CD4-positive, alpha-beta T cell (primary cell): ENCODE results near the gene SYT15. TPM values are rescaled to one million over a fixed set of nuclear protein-coding genes. Genes with fewer than 3 reads are reported as not detected.

Source experiments
- ATAC-seq: fragments of 200-7000 bp; cut with Tn5 transposase; one replicate; pipeline ENCODE4 v1.10.0; 2022; ENCODE audit warnings: mild to moderate bottlenecking; ENCODE audit not compliant: poor library complexity
- CTCF ChIA-PET: fragments of 350-600 bp; sonication (Branson Sonifier 250); formaldehyde crosslinking; loops from one replicate; lab custom pipeline; 2021; ENCODE audit warnings: antibody characterized with exemption, inconsistent platforms; lab: Charles Lee
- POLR2A ChIA-PET: fragments of 350-600 bp; sonication (Branson Sonifier 250); formaldehyde crosslinking; loops from one replicate; lab custom pipeline; 2021; ENCODE audit warnings: antibody characterized with exemption, inconsistent platforms; lab: Charles Lee
- DNase-seq, 14 experiments: peaks; one replicate each; pipeline ENCODE4 v3.0.0-alpha.2; 2013 to 2020; ENCODE audit warnings: mixed read lengths in 2 of 14
- H3K27ac ChIP-seq, 2 donors: one replicate each; pipeline versions ENCODE4 v1.5.1 to v1.7.0; 2013; ENCODE audit warnings: low read length in 2 of 2, low read depth in 1 of 2, mild to moderate bottlenecking in 1 of 2
- H3K27me3 ChIP-seq, 2 experiments: 1 replicate in 1 of 2; 2 replicates in 1 of 2; pipeline versions ENCODE4 v1.6.1 to v1.7.0; 2013; ENCODE audit warnings: low read length in 2 of 2, control low read depth in 1 of 2, mild to moderate bottlenecking in 1 of 2, moderate library complexity in 1 of 2; ENCODE audit not compliant: insufficient read depth in 2 of 2, control insufficient read depth in 1 of 2
- H3K36me3 ChIP-seq: one replicate; pipeline ENCODE4 v1.6.1; 2013; ENCODE audit warnings: low read length, control low read depth; ENCODE audit not compliant: insufficient read depth
- H3K4me1 ChIP-seq: one replicate; pipeline ENCODE4 v1.6.1; 2013; ENCODE audit warnings: low read length, control low read depth; ENCODE audit not compliant: insufficient read depth
- H3K4me3 ChIP-seq: one replicate; pipeline ENCODE4 v1.5.1; 2013; ENCODE audit warnings: mild to moderate bottlenecking, low read length, moderate library complexity
- H3K9me3 ChIP-seq, 2 experiments: 1 replicate in 1 of 2; 2 replicates in 1 of 2; pipeline versions ENCODE4 v1.6.1 to v1.7.0; 2013; ENCODE audit warnings: low read length in 2 of 2, mild to moderate bottlenecking in 2 of 2, control low read depth in 1 of 2, moderate library complexity in 1 of 2; ENCODE audit not compliant: control insufficient read depth in 1 of 2, insufficient read depth in 1 of 2
- H3K27ac Mint-ChIP-seq: one replicate; pipeline ENCODE4 v1.8.0; 2020; ENCODE audit warnings: mixed read lengths
- H3K27me3 Mint-ChIP-seq: one replicate; pipeline ENCODE4 v1.8.0; 2021; ENCODE audit warnings: mixed read lengths
- H3K36me3 Mint-ChIP-seq: one replicate; pipeline ENCODE4 v1.8.0; 2021; ENCODE audit warnings: low read depth, mixed read lengths
- H3K4me1 Mint-ChIP-seq: one replicate; pipeline ENCODE4 v1.8.0; 2021; ENCODE audit warnings: low read depth, mixed read lengths
- H3K4me3 Mint-ChIP-seq: one replicate; pipeline ENCODE4 v1.8.0; 2020; ENCODE audit warnings: mild to moderate bottlenecking, mixed read lengths
- H3K9me3 Mint-ChIP-seq: one replicate; pipeline ENCODE4 v1.8.0; 2020; ENCODE audit warnings: mixed read lengths
- intact Hi-C, 2 experiments: fragments of 100-400 bp; cut with DNase I in 1 of 2; cut with micrococcal nuclease in 1 of 2; formaldehyde crosslinking; loops; one replicate each; pipeline versions ENCODE4 v1.15.1 to v1.9.0; 2023 to 2025; cut with DNase I, micrococcal nuclease
- total RNA-seq, 174 experiments: library from RNA in 2 of 174; stranded (reverse) in 2 of 174; gene quantifications; one replicate each; pipeline ENCODE4 v1.2.3 and lab custom pipeline; 2021 to 2026
- TF ChIP-seq, protein P1 (sequence below): fragments of 200-600 bp; IDR thresholded peaks from one replicate; pipeline ENCODE4 v1.8.0; 2022; ENCODE audit warnings: antibody characterized with exemption, mild to moderate bottlenecking

Gene SYT15
- total RNA-seq, 2 experiments from 2014 or later = 0.17 to 0.77 TPM

DNA sequence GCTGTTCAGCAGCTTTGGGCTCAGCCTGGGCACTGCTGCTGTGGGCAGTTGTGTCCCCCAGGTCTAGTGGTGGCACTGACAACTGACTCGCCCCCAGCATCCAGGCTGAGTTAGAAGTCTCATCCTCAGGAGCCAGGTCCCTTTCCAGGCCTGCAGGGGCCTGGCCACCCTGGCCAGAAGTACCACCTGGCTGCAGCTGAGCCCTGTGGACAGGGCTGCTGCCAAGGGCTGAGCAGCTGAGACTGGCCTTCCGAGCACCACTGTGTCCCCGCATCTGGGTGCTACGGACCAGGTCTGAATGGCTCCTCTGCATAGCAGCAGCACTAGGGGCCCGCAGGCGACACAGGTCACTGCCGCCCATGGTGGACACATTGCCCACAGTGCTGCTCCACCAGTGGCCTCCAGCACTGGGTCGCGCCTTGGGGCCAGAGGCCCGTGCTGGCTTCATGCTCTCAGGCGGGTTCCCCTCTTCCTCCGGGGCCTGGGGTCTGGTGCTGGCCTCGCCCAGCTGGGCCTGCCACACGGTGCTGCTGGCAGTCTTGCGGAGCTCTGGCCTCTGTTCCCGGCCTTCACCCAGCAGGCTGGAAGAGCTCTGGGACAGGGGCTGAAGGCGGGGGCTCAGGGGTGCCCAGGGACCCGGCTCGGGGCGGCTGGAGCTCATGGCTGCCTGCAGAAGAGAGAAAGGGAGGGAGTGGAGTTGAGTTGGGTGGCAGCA lies 28.7 kb upstream of the SYT15 start:
- peaks cover 0 to 12% of the 10 kb centered on the region in 2 experiments for H3K9me3 ChIP-seq
- no peaks in the 10 kb centered on the region for H3K4me1 Mint-ChIP-seq
- ATAC-seq = no peak
- H3K27ac ChIP-seq = no peak overlapping the region
- peak in 3 of 14 experiments; percentile 1 to 33 (median 3) for DNase-seq
- no peaks in the 10 kb centered on the region for H3K36me3 Mint-ChIP-seq
- no peak overlapping the region for H3K4me3 Mint-ChIP-seq
- H3K4me3 ChIP-seq = no peak overlapping the region
- no peaks in the 10 kb centered on the region for H3K36me3 ChIP-seq
- TF ChIP-seq, protein P1, sequence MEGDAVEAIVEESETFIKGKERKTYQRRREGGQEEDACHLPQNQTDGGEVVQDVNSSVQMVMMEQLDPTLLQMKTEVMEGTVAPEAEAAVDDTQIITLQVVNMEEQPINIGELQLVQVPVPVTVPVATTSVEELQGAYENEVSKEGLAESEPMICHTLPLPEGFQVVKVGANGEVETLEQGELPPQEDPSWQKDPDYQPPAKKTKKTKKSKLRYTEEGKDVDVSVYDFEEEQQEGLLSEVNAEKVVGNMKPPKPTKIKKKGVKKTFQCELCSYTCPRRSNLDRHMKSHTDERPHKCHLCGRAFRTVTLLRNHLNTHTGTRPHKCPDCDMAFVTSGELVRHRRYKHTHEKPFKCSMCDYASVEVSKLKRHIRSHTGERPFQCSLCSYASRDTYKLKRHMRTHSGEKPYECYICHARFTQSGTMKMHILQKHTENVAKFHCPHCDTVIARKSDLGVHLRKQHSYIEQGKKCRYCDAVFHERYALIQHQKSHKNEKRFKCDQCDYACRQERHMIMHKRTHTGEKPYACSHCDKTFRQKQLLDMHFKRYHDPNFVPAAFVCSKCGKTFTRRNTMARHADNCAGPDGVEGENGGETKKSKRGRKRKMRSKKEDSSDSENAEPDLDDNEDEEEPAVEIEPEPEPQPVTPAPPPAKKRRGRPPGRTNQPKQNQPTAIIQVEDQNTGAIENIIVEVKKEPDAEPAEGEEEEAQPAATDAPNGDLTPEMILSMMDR = no peak
- H3K27me3 ChIP-seq = peaks cover 12 to 13% of the 10 kb centered on the region in 2 experiments
- no peaks in the 10 kb centered on the region for H3K27me3 Mint-ChIP-seq
- no peaks in the 10 kb centered on the region for H3K9me3 Mint-ChIP-seq
- H3K4me1 ChIP-seq = no peaks in the 10 kb centered on the region
- intact Hi-C loops = loop anchor here in 1 of 2 experiments (2.0 to 10.0 kb wide), 2 partner anchors 19 to 1685 kb away; no protein-coding TSS in a partner anchor
- H3K27ac Mint-ChIP-seq = no peak overlapping the region
- POLR2A ChIA-PET = no interaction called here
- CTCF ChIA-PET = no interaction called here

DNA sequence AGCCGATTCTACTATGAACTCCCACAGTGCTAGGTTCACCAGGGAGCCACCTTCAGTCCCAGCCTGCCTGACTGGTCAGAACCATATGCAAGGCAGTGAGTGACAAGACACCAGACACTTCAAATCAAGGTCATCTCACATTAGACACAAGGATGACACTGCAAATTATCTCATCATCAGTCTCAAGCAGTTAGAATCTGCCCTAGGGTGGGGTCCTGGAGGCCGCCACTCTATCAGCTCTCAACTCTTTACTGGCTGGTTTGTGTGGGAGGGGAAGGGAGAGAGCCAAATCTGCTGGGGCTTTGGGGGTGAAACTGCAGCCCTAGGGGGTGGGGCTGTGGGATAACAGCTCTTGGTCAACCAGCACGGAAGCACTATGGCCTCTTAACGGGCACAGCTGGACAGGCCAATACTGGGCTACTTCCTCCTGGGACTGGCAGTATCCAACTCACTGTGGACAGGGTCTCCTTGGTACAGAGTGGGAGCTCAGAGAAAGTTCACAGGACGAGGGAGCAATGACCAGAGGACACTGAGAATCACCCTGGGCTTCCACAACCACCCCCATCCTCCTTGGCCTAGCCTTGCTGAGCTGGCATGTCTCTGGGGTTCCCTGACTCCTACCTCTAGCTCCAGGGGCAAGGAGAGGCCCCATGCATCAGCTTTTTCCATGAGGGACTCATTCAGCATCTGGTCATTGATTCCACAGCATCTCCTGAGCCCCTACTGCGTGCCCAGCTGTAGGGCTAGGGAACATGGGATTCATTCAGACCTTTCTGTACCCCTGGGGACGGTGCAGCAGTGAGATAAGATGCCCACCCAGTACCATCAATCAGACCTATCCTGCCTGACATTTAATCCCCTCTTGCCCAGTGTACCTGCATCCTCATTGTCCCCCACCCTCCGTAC lies 27.9 kb upstream of the SYT15 start:
- ChIA-PET CTCF (no interaction called here), POLR2A (no interaction called here)
- Histone ChIP-seq H3K27me3 (peaks cover 20 to 21% of the 10 kb centered on the region in 2 experiments), H3K4me1 (peaks cover under 1% of the 10 kb centered on the region), H3K9me3 (peaks cover 0 to 18% of the 10 kb centered on the region in 2 experiments), H3K4me3 (no peak overlapping the region), H3K27ac (no peak overlapping the region), H3K36me3 (no peaks in the 10 kb centered on the region)
- ATAC-seq (no peak), DNase-seq (peak in 2 of 14 experiments; percentile 0 to 2)
- H3K36me3 Mint-ChIP-seq = no peaks in the 10 kb centered on the region
- H3K27me3 Mint-ChIP-seq = no peaks in the 10 kb centered on the region
- no peak overlapping the region for H3K27ac Mint-ChIP-seq
- H3K4me1 Mint-ChIP-seq = no peaks in the 10 kb centered on the region
- TF ChIP-seq, protein P1 = no peak
- H3K9me3 Mint-ChIP-seq = no peaks in the 10 kb centered on the region
- intact Hi-C loops = loop anchor here in 1 of 2 experiments (2.0 to 10.0 kb wide), 2 partner anchors 20 to 1684 kb away; no protein-coding TSS in a partner anchor
- no peak overlapping the region for H3K4me3 Mint-ChIP-seq

DNA sequence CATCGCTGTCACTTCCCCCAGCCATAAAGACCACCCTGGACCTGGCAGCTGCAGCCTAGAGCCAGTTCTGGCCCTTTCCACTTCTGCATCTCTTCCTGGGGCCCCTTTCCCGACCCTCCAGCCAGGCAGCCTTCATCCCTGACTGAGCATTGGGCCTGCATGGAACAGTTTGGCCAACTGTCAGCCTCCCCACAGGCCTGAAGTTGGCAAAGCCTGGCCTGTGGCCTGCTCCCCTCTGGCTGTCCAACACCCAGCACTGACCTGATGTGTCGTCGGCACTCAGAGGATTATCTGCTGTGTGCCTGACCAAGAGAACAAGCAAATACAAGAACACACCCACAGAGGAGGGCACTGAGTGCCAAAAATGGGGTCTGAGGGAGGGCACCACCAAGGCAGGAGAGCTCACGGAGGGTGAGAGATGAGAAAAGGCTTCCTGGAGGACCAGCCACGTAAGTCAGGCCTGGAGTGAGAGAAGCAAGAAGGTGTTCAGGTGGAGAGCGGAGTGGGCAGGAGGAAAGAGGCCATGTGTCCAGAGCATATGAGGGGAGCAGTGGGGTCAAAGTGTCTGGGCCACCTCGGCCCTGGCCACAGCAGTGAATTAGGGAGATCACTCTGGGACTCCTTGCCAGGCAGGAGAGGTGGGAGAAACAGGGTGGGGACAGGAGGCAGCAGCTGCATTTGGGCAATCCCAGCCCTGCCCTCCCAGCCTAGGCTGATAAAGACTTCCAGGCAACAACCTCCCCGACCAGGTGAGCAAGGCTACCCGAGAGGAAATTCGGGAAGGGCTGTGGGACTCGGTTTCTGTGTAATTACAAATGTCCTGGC lies 27.0 kb upstream of the SYT15 start:
- TF ChIP-seq, protein P1 = no peak
- no peak overlapping the region for H3K4me3 ChIP-seq
- peak in 2 of 14 experiments; percentile 1 for DNase-seq
- H3K9me3 Mint-ChIP-seq = no peaks in the 10 kb centered on the region
- POLR2A ChIA-PET = no interaction called here
- peaks cover 6% of the 10 kb centered on the region for H3K4me1 ChIP-seq
- H3K36me3 ChIP-seq = no peaks in the 10 kb centered on the region
- no peak overlapping the region for H3K27ac ChIP-seq
- H3K4me1 Mint-ChIP-seq = peaks cover under 1% of the 10 kb centered on the region
- H3K27me3 Mint-ChIP-seq = no peaks in the 10 kb centered on the region
- ATAC-seq = no peak
- H3K9me3 ChIP-seq = peaks cover 0 to 18% of the 10 kb centered on the region in 2 experiments
- CTCF ChIA-PET = no interaction called here
- no peaks in the 10 kb centered on the region for H3K36me3 Mint-ChIP-seq
- H3K27ac Mint-ChIP-seq = no peak overlapping the region
- H3K4me3 Mint-ChIP-seq = no peak overlapping the region
- intact Hi-C loops = loop anchor here in 1 of 2 experiments (2.0 to 10.0 kb wide), 2 partner anchors 21 to 1683 kb away; no protein-coding TSS in a partner anchor
- peaks cover 23 to 27% of the 10 kb centered on the region in 2 experiments for H3K27me3 ChIP-seq
